Sigmoid colon (tissue), 7 donors: Measurements from ENCODE around the gene SEC14L6. TPM values are rescaled to one million over a fixed set of nuclear protein-coding genes. Genes with fewer than 3 reads are reported as not detected.

ENCODE experiments used
- DNase-seq: peaks from one replicate; pipeline ENCODE4 v3.0.0-alpha.2; 2019
- H3K27ac ChIP-seq, 4 donors: fragments of 200-600 bp; sonication (generic); one replicate each; pipeline ENCODE4 v1.5.1; 2016 to 2019; ENCODE audit warnings: mild to moderate bottlenecking in 1 of 4
- H3K27me3 ChIP-seq, 3 donors: fragments of 200-600 bp; sonication (generic); one replicate each; pipeline ENCODE4 v1.5.1; 2019; ENCODE audit warnings: mild to moderate bottlenecking in 1 of 3
- H3K36me3 ChIP-seq, 4 donors: fragments of 200-600 bp; sonication (generic); one replicate each; pipeline ENCODE4 v1.5.1; 2016 to 2019
- H3K4me1 ChIP-seq, 4 donors: fragments of 200-600 bp; sonication (generic); one replicate each; pipeline ENCODE4 v1.5.1; 2017 to 2019
- H3K4me3 ChIP-seq, 4 donors: fragments of 200-600 bp; sonication (generic); one replicate each; pipeline ENCODE4 v1.5.1; 2017 to 2019; ENCODE audit warnings: mild to moderate bottlenecking in 2 of 4, moderate library complexity in 1 of 4
- H3K9me3 ChIP-seq, 4 donors: fragments of 200-600 bp in 3 of 4; sonication (generic) in 3 of 4; one replicate each; pipeline versions ENCODE4 v1.5.1 to v1.6.1; 2013 to 2019
- EP300 ChIP-seq, 4 donors: sonication (generic); formaldehyde crosslinking; IDR thresholded peaks; one replicate each; pipeline ENCODE4 v1.6.1; 2017; ENCODE audit warnings: antibody characterized with exemption in 4 of 4
- POLR2A ChIP-seq, 2 donors: fragments of 450-650 bp; IDR thresholded peaks; one replicate each; pipeline ENCODE4 v1.6.1; 2016; ENCODE audit warnings: antibody characterized with exemption in 2 of 2, mild to moderate bottlenecking in 2 of 2, moderate library complexity in 2 of 2
- POLR2AphosphoS5 ChIP-seq, 4 donors: sonication (generic); formaldehyde crosslinking; IDR thresholded peaks; one replicate each; pipeline ENCODE4 v1.6.1; 2017; ENCODE audit warnings: antibody characterized with exemption in 4 of 4
- WGBS, 2 donors: extraction: QIAGEN DNeasy Blood & Tissue Kit; methylation state at CpG; one replicate each; pipeline ENCODE4 v1.1.7; 2013; 5-methylcytosine and 5-hydroxymethylcytosine counted together
- intact Hi-C: fragments of 100-400 bp; cut with DNase I; formaldehyde crosslinking; loops from one replicate; pipeline ENCODE4 v1.15.1; 2023
- polyA plus RNA-seq, 3 donors: library from polyadenylated mRNA; stranded (reverse); fragments of 200-250 nt; gene quantifications; one replicate each; pipeline ENCODE4 v1.2.3, GENCODE V29; 2013
- total RNA-seq, 4 donors: library from RNA; depleted of rRNA; stranded (reverse); fragments of >200 nt; gene quantifications; one replicate each; pipeline ENCODE4 v1.1.0, GENCODE V29; 2016
- TF ChIP-seq, protein P1 (sequence below), 4 experiments: fragments of 450-650 bp in 3 of 4; fragments of 200-600 bp in 1 of 4; IDR thresholded peaks; one replicate each; pipeline ENCODE4 v1.5.1; 2016 to 2019; ENCODE audit warnings: antibody characterized with exemption in 4 of 4, mild to moderate bottlenecking in 3 of 4, moderate library complexity in 2 of 4
- donor health status: healthy with polysubstance abuse.
- donor health status: Bipolar disorder and iron deficiency.
- donor health status: healthy.

Gene SEC14L6
- total and polyA plus RNA-seq, 7 donors: 0.10 to 4.3 (median 0.62) TPM; not detected in 3

GRCh38 chr22:30586414-30586813, 39.9 kb upstream of the SEC14L6 start:
- H3K4me3 ChIP-seq: no peak overlapping the region
- no peak for TF ChIP-seq POLR2AphosphoS5 (IDR thresholded peaks at IDR 0.05)
- no peak for TF ChIP-seq EP300 (IDR thresholded peaks at IDR 0.05)
- TF ChIP-seq POLR2A (IDR thresholded peaks at IDR 0.05): no peak
- TF ChIP-seq, protein P1, sequence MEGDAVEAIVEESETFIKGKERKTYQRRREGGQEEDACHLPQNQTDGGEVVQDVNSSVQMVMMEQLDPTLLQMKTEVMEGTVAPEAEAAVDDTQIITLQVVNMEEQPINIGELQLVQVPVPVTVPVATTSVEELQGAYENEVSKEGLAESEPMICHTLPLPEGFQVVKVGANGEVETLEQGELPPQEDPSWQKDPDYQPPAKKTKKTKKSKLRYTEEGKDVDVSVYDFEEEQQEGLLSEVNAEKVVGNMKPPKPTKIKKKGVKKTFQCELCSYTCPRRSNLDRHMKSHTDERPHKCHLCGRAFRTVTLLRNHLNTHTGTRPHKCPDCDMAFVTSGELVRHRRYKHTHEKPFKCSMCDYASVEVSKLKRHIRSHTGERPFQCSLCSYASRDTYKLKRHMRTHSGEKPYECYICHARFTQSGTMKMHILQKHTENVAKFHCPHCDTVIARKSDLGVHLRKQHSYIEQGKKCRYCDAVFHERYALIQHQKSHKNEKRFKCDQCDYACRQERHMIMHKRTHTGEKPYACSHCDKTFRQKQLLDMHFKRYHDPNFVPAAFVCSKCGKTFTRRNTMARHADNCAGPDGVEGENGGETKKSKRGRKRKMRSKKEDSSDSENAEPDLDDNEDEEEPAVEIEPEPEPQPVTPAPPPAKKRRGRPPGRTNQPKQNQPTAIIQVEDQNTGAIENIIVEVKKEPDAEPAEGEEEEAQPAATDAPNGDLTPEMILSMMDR (IDR thresholded peaks at IDR 0.05): no peak
- WGBS, 2 donors: 96% methylated on average over 8 of the region's 8 CpGs
- peaks cover 0 to 17% (median 16%) of the 10 kb centered on the region in 4 donors for H3K4me1 ChIP-seq
- DNase-seq: no peak
- H3K27ac ChIP-seq: no peak overlapping the region
- peaks cover 70 to 82% (median 76%) of the 10 kb centered on the region in 4 donors for H3K36me3 ChIP-seq
- no peaks in the 10 kb centered on the region for H3K27me3 ChIP-seq
- intact Hi-C loops: no loop called here
- H3K9me3 ChIP-seq: no peaks in the 10 kb centered on the region

DNA sequence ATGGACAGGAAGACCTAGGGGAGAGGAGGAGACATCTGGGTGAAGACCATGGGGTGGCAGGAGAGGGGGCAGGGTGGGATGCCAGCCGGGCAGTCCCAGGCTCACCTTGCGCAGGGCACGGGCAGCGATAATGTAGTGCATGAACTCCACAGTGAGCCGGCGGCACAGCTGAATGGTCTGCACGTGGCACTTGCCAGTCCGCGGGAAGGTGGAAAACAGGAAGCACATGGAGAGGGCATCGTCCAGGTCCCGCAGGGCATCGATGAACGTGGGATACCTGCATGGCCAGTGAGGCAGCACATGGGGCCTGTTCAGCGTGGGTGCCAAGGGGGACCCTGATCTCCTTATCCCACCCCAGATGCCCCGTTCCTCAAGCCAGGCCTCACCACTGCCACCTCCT, 37.9 kb upstream of the SEC14L6 start:
- 95 to 96% methylated on average over 15 of the region's 15 CpGs for WGBS, 2 donors
- no peaks in the 10 kb centered on the region for H3K27me3 ChIP-seq
- peaks cover 89 to 100% (median 96%) of the 10 kb centered on the region in 4 donors for H3K36me3 ChIP-seq
- H3K27ac ChIP-seq: no peak overlapping the region
- TF ChIP-seq POLR2A (IDR thresholded peaks at IDR 0.05): no peak
- no peak for TF ChIP-seq EP300 (IDR thresholded peaks at IDR 0.05)
- no peak for TF ChIP-seq POLR2AphosphoS5 (IDR thresholded peaks at IDR 0.05)
- TF ChIP-seq, protein P1 (IDR thresholded peaks at IDR 0.05): no peak
- H3K4me1 ChIP-seq: no peaks in the 10 kb centered on the region
- no peak for DNase-seq
- H3K9me3 ChIP-seq: no peaks in the 10 kb centered on the region
- no peak overlapping the region for H3K4me3 ChIP-seq
- intact Hi-C loops: no loop called here

DNA sequence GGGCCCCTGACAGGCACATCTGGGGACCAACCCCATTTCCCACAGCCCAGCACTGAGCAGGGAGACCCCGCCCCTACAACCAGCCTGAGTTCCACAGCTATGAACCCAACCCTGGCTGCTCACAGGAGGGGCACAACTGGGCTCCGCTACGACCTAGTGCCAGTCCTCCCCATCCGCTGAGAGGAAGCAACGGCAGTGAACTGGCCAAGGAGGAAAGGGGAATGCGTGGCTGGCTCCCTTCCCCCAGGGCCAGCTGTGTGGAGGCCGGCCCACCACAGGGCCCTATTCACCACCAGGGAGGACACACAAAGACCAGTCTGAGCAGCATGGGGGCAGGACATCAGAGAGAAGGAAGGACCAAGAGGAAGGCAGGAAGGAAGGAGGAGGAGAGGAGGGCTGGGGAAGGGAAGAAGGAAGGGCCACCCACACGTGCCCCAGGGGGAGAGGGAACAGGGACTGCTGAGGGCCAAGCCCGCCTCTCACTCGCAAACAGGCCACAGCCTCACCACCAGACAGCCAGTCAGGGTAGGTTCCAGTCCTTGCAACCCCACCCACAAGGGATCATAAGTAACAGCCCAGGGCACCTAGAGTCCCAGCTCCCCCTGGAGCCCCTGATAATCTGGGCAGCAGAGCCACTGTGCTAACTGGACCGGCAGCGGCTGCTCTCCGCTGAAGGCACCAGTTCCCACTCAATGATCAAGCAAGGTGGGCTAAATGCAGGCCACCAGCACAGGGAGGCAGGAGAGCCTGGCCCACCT, 36.4 kb upstream of the SEC14L6 start:
- H3K36me3 ChIP-seq: peaks cover 97 to 100% (median 98%) of the 10 kb centered on the region in 4 donors
- no peak overlapping the region for H3K27ac ChIP-seq
- H3K4me3 ChIP-seq: no peak overlapping the region
- no peaks in the 10 kb centered on the region for H3K9me3 ChIP-seq
- no peaks in the 10 kb centered on the region for H3K27me3 ChIP-seq
- 83 to 86% methylated on average over 13 of the region's 13 CpGs for WGBS, 2 donors
- H3K4me1 ChIP-seq: no peaks in the 10 kb centered on the region
- intact Hi-C loops: no loop called here
- no peak for DNase-seq
- no peak for TF ChIP-seq EP300 (IDR thresholded peaks at IDR 0.05)
- TF ChIP-seq POLR2AphosphoS5 (IDR thresholded peaks at IDR 0.05): no peak
- TF ChIP-seq POLR2A (IDR thresholded peaks at IDR 0.05): no peak
- TF ChIP-seq, protein P1 (IDR thresholded peaks at IDR 0.05): no peak

- Histone ChIP-seq H3K36me3 (peaks cover 95 to 100% (median 97%) of the 10 kb centered on the region in 4 donors), H3K4me3 (no peak overlapping the region), H3K4me1 (no peaks in the 10 kb centered on the region), H3K9me3 (no peaks in the 10 kb centered on the region), H3K27ac (no peak overlapping the region), H3K27me3 (no peaks in the 10 kb centered on the region)
- intact Hi-C loops: no loop called here
- no peak for DNase-seq
- 91 to 93% methylated on average over 6 of the region's 6 CpGs for WGBS, 2 donors
- TF ChIP-seq POLR2AphosphoS5 (IDR thresholded peaks at IDR 0.05) (no peak), POLR2A (IDR thresholded peaks at IDR 0.05) (no peak), EP300 (IDR thresholded peaks at IDR 0.05) (no peak)
- TF ChIP-seq, protein P1 (IDR thresholded peaks at IDR 0.05): no peak
These were observed 35.5 kb upstream of the SEC14L6 start for GRCh38 chr22:30582051-30582450.
